Ramos (cell line): ENCODE data around the gene IQGAP1.
"Not testable (repeated sequence)": the region's sequence is repeated elsewhere in the genome, so short reads cannot be mapped to it uniquely, and the experiment has no call there.

ENCODE experiments used
- in situ Hi-C: fragments of 300-500 bp; cut with MboI; formaldehyde crosslinking; loops from one replicate; pipeline ENCODE4 v1.14.3; 2022; ENCODE audit warnings: low sequenced_read_pairs; ENCODE audit not compliant: unreplicated experiment

IQGAP1 gene

DNA sequence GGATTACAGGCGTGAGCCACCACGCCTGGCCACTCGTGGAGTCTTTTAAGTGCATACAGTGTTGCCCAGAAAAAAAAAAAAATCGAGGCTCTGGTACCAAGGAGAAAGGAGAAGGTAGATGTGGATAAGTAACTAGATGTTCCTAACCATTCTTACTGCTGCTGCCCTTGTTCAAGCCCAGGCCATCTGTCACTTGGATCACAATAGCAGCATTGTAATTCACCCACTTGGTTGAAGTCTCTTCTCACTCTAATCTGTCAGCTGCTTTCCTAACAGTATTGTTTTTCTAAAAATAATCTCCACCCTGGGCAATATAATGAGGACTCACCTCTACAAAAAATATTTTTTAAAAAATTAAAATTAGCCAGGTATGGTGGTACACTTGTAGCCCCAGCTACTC is 83.7 kb downstream of the IQGAP1 start:
- in situ Hi-C loops: no loop called here

- in situ Hi-C loops: no loop called here
Observed at GRCh38 chr15:90478846-90479481, 90.9 kb downstream of the IQGAP1 start.

- in situ Hi-C loops: no loop called here
Observed at GRCh38 chr15:90479656-90480055, 91.6 kb downstream of the IQGAP1 start.

DNA sequence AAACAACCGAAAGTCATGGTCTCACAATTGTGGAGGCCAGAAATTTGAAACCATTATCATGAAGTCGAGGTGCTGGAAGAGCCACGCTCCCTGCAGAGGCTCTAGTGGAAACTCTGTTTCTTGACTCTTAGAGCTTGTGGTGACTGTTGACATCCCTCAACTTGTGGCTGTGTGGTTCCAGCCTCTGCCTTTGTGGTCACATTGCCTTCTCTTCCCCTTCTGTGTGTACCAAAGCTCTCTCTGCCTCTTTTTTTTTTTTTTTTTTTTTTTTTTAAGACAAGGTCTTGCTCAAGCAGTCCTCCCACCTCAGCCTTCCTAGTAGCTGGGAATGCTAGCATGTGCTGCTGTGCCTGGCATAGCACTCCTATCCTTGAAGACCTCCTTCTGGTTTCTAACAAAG is 93.0 kb downstream of the IQGAP1 start:
- in situ Hi-C loops: no loop called here

DNA sequence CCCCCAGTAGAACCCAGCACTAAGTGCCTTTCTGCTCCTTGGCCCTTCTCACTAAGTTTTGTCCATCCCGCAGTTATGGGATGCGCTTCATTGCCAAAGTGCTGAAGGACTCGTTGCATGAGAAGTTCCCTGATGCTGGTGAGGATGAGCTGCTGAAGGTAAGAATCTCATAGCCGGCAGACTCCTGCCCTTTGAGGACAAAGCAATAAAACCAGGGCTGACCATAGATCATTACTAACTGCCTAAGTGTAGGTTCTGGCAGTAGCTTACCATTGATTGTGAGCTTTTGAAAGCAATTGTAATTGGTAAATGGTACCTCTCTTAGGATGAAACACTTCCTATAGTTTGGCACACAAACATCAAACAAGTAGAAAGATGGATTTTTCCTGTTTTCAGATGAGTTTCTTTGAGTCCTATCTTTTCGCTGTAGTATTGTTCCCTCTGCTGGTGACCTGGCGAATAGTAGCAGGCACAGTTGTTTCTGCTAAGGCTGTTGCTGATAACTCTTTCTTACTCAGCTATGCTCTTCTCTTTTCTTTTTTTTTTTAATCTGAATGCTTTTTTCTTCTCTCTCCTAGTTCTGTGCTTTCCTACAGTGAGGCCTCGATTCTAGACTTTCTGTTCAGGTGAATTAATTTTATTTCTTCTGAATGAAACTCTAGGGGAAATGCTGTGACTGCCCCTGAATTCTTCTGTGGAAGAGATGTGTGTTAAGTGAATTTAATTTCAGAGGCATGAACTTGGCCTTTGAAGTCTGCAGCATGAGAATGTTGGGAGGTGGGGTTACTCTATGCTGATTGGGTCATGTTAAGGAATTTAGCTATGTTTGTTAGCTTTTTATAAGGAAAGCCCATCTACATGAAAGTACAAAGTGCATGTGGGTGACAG is 94.3 kb downstream of the IQGAP1 start:
- in situ Hi-C loops: no loop called here

DNA sequence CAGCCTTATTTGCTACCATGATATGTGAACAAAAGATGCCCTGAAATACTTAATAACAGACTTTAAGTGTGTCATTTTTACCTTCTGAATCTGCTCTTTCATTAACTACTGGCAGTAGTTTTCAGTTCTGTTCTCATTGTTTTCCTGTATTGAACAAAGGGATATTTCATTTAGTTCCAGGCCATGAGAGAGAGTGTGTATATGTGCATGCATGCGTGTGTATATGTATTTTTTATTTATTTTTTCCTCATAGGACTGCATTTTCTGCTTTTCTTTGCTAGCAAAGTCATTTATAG is 94.9 kb downstream of the IQGAP1 start:
- in situ Hi-C loops: no loop called here

- in situ Hi-C loops: no loop called here
Observed at GRCh38 chr15:90483637-90484036, 95.6 kb downstream of the IQGAP1 start.

DNA sequence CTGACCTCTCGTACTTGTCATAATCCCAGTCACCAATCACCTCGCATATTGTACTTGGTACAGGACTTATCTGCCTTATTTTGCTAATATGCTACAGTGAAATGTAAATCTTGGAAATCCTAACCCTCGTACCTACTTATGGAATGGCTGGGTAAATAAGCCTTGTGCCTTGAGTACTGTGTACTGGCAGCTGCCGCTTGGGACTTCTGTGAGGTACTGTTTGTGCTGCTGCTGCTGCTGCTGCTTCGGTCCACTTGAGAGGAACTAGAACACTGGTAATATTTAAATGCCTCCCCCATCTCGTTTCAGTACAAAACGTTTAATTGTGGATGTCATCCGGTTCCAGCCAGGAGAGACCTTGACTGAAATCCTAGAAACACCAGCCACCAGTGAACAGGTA is 99.1 kb downstream of the IQGAP1 start:
- in situ Hi-C loops: no loop called here

DNA sequence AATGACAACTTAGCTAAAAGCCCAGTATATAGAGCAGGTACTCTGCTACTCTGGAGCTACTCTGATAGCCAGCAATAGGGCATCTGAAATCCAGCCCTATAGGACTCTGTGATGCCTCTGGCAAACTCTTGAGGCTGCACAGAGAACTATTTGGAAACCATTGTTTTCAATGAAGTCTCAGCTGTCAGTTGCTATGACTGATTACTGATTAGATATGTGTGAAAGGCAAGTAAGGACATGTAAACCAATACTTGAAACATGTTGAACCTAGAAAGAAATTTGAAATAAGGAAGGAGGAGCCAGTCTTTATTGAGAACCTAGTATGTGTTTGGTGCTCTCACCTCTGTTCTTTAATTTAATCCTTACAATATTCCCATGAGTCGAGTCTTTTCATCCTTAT is 101.5 kb downstream of the IQGAP1 start:
- in situ Hi-C loops: no loop called here

GRCh38 chr15:90489944-90490343 is 101.9 kb downstream of the IQGAP1 start:
- in situ Hi-C loops: no loop called here

DNA sequence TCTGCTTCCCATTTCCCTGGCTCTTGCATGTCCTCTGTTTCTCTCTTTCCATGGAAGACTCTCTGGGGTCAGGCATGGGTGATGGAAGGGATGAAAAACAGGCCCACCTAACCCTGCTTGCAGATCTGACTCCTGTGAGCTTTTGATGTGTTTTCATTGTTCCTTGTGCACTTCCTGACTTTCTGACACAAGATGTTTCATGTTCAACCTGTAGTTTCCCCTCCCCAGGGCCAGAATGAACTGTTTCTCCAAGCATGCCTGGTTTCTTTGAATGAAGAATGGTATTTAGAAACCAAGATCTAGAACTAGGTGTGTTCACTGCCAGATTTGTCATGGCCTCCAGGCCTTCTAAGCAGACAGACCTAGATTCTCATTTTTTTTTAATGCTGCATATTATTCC is 105.6 kb downstream of the IQGAP1 start:
- in situ Hi-C loops: no loop called here

DNA sequence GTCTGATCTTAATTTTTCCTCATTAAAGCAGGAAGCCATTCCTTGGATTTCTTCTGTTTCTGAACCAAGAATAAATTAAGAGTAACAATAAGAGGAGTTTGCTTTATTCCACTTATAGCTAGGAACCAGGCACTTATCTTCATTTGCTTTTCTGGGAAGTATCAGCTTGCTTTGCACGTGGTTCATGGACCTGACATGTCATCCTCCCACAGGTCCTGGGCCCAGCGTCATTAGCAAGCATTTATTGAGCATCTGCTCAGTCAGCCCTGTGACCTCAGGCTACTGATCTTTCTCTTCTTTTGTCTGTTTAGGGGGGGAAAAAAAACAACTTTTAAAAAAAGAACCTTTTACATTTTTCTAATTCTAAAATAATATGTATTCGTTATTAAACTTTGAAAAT is 107.0 kb downstream of the IQGAP1 start:
- in situ Hi-C loops: no loop called here

DNA sequence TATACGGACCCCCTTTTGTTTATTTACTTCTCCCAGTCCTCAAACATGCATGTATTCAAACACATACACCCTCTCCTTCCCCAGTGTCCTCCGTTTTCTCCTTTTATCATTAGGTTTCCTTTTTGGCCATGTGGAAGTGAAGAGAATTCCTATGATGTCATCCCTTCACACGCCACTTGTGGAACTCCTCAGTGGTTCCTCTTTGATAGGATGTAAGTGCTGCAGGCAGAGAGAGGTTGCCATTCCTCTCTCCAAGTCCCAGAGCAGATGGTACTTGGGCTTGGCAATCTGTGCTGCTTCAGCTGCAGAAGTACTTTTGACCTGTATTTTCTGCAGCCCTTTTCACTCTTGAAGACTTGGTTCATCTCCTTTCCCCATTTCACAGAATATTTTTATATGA is 108.7 kb downstream of the IQGAP1 start:
- in situ Hi-C loops: no loop called here

DNA sequence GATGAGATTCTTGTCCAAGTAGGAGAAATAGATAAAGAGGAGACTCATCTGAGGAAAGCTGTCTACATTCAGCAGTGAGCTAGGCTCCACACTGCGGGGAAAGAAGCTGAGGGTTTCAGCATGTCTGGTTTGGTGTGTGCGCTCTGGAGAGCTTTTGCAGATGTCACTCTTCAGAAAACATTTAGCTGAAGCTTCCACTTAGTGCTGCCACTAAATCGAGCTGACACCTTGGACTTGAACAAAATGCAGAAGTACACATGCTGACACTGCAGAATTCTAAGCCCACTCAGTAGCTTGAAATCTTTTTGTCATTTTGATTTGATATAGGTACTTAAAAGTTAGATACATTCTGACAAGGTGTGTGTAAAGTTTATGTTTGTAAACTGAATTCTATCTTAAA is 109.3 kb downstream of the IQGAP1 start:
- in situ Hi-C loops: no loop called here

DNA sequence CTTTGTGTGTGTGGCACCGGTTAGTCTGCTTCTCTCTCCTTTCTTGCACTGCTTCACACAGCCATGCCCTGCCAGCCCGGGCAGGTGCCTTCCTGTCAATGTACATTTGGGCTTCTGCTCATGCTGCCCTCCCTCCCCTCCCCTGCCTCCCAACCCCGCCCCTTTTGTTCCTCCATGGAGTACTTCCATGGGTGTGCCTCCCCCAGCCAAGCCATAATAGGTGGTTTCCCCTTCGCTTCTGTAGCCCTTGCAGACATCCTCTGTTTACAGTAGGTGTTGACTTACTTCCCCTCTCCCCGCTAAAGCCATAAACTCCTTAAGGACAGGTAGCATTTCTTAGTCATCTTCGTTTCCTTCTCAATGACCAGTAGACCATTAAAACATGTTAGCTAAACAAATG is 109.9 kb downstream of the IQGAP1 start:
- in situ Hi-C loops: no loop called here

- in situ Hi-C loops: no loop called here
Observed at GRCh38 chr15:90500171-90500570, 112.1 kb downstream of the IQGAP1 start.

DNA sequence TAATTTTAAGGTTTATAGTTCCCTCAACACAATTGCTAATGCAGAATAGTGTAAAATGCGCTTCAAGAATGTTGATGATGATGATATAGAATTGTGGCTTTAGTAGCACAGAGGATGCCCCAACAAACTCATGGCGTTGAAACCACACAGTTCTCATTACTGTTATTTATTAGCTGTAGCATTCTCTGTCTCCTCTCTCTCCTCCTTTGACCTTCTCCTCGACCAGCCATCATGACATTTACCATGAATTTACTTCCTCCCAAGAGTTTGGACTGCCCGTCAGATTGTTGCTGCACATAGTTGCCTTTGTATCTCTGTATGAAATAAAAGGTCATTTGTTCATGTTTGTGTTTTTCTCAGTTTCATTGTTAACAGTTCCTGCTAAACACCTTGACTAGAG is 113.9 kb downstream of the IQGAP1 start:
- in situ Hi-C loops: no loop called here

GRCh38 chr15:90510781-90511180 is 122.7 kb downstream of the IQGAP1 start:
- in situ Hi-C loops: not testable (repeated sequence)

DNA sequence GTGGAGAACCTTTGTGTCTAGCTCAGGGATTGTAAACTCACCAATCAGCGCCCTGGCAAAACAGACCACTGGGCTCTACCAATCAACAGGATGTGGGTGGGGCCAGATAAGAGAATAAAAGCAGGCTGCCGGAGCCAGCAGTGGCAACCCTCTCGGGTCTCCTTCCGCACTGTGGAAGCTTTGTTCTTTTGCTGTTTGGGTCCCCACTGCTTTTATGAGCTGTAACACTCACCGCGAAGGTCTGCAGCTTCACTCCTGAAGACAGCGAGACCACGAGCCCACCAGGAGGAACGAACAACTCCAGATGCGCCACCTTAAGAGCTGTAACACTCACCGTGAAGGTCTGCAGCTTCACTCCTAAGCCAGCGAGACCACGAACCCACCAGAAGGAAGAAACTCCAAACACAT is 123.2 kb downstream of the IQGAP1 start:
- in situ Hi-C loops: not testable (repeated sequence)

DNA sequence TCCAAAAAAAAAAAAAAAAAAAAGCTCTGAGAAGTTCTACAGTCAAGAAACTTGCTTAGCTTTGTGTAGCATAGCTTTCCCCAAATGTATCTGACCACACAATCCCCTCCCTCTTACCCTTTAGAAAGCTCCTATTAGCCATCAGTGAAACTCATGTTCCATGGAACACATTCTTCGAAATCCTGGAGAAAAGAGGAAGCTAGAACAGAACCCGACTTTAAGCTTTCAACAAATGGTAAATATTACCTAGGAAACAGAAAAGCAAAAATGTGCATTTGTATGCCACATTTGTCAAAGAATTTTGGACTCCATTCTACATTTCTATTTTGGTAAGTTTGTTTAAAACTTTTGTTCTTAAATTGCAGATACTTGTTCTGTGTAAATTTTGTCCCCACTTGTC is 124.2 kb downstream of the IQGAP1 start:
- in situ Hi-C loops: no loop called here

- in situ Hi-C loops: no loop called here
Observed at GRCh38 chr15:90512981-90513380, 124.9 kb downstream of the IQGAP1 start.

GRCh38 chr15:90513448-90513847 is 125.4 kb downstream of the IQGAP1 start:
- in situ Hi-C loops: no loop called here
